Panc1 (cell line): ENCODE data around the gene ADGRF1. TPM values are rescaled to one million over a fixed set of nuclear protein-coding genes. Genes with fewer than 3 reads are reported as not detected.
A peak's percentile ranks its signal among the peaks of the same experiment; 100 is the strongest.
"Not testable (repeated sequence)": the region's sequence is repeated elsewhere in the genome, so short reads cannot be mapped to it uniquely, and the experiment has no call there.

ENCODE experiments used
- ATAC-seq: fragments of 200-7000 bp; cut with Tn5 transposase; 2 replicates; pipeline ENCODE4 v1.9.1; 2020; ENCODE audit warnings: mild to moderate bottlenecking, moderate library complexity
- BruUV-seq: library from RNA; stranded (reverse); fragments of 400-500 nt; replicated peaks from 2 replicates; lab custom pipeline; 2021; lab: Mats Ljungman, UMichigan
- CTCF ChIA-PET: fragments of 300-600 bp; sonication (Branson Sonifier 250); formaldehyde crosslinking; loops from one replicate; lab custom pipeline; 2022; ENCODE audit warnings: antibody characterized with exemption; lab: Charles Lee
- POLR2A ChIA-PET: fragments of 300-600 bp; sonication (Branson Sonifier 250); formaldehyde crosslinking; loops from one replicate; lab custom pipeline; 2022; ENCODE audit warnings: antibody characterized with exemption; lab: Charles Lee
- DNase-seq: peaks from one replicate; pipeline ENCODE4 v3.0.0-alpha.2; 2010; ENCODE audit warnings: low read depth, low spot score
- H3K27ac ChIP-seq: 2 replicates; pipeline ENCODE4 v1.5.1; 2011; ENCODE audit warnings: mild to moderate bottlenecking, low read length, inconsistent platforms
- H3K27me3 ChIP-seq: fragments of 200-500 bp; sonication (Bioruptor generic); 2 replicates; pipeline ENCODE4 v1.6.0; 2014; ENCODE audit warnings: low read length, inconsistent platforms; ENCODE audit not compliant: control insufficient read depth, insufficient read depth
- H3K36me3 ChIP-seq: fragments of 200-500 bp; sonication (Bioruptor generic); 2 replicates; pipeline ENCODE4 v1.5.1; 2014; ENCODE audit warnings: inconsistent platforms, mild to moderate bottlenecking, low read length, moderate library complexity; ENCODE audit not compliant: control insufficient read depth, insufficient read depth
- H3K4me1 ChIP-seq: 2 replicates; pipeline ENCODE4 v1.5.1; 2011; ENCODE audit warnings: inconsistent platforms, mild to moderate bottlenecking, low read length, moderate library complexity; ENCODE audit not compliant: control insufficient read depth, insufficient read depth
- H3K4me3 ChIP-seq, 2 experiments: 2 replicates each; pipeline ENCODE4 v1.5.1; 2011 to 2012; ENCODE audit warnings: low read depth in 2 of 2, low read length in 2 of 2, mild to moderate bottlenecking in 2 of 2, inconsistent platforms in 1 of 2, moderate library complexity in 1 of 2
- H3K9me3 ChIP-seq: fragments of 200-500 bp; sonication (Bioruptor generic); 2 replicates; pipeline ENCODE4 v1.5.1; 2014; ENCODE audit warnings: low read depth, mild to moderate bottlenecking, inconsistent platforms, low read length, moderate library complexity; ENCODE audit not compliant: control insufficient read depth, insufficient read depth
- CTCF ChIP-seq: fragments of 450-650 bp; IDR thresholded peaks from 2 replicates; pipeline ENCODE4 v1.5.1; 2017; ENCODE audit warnings: mild to moderate bottlenecking
- POLR2AphosphoS5 ChIP-seq: IDR thresholded peaks from 2 replicates; pipeline ENCODE4 v1.6.1; 2012; ENCODE audit warnings: mild to moderate bottlenecking, low read depth, low read length, moderate library complexity
- REST ChIP-seq, 2 experiments: IDR thresholded peaks; 2 replicates each; pipeline ENCODE4 v1.6.1; 2011 to 2012; ENCODE audit warnings: low read depth in 2 of 2, control low read depth in 1 of 2, low read length in 1 of 2, mild to moderate bottlenecking in 1 of 2, moderate library complexity in 1 of 2; ENCODE audit not compliant: insufficient read depth in 1 of 2
- SIN3A ChIP-seq: IDR thresholded peaks from 2 replicates; pipeline ENCODE4 v1.6.1; 2012; ENCODE audit warnings: low read depth, mild to moderate bottlenecking, low read length, moderate library complexity, borderline replicate concordance; ENCODE audit not compliant: insufficient read depth
- TCF7L2 ChIP-seq: IDR thresholded peaks from 2 replicates; pipeline ENCODE4 v1.6.1; 2011; ENCODE audit warnings: mild to moderate bottlenecking, low read depth, low read length, inconsistent platforms
- in situ Hi-C: cut with HindIII; loops from 2 replicates; pipeline ENCODE4 v1.10.0; 2016; ENCODE audit warnings: low sequenced_read_pairs, low pct_unique_long_range_greater_than_20kb
- intact Hi-C: fragments of 100-400 bp; cut with micrococcal nuclease; formaldehyde crosslinking; loops from one replicate; pipeline ENCODE4 v1.10.0; 2022; ENCODE audit not compliant: unreplicated experiment
- total RNA-seq: library from RNA; stranded (reverse); gene quantifications from one replicate; pipeline ENCODE4 v1.2.1, GENCODE V29; 2021; ENCODE audit not compliant: unreplicated experiment

ADGRF1 gene
- total RNA-seq, 1 experiment from 2014 or later: 0.95 TPM

- TF ChIP-seq CTCF: no peak
- DNase-seq (no peak), ATAC-seq (no peak)
- Histone ChIP-seq H3K4me3 (no peak overlapping the region), H3K36me3 (no peaks in the 10 kb centered on the region), H3K4me1 (0 out of 2 replicates have a peak, but pooled peaks cover 2% of the 10 kb centered on the region), H3K27ac (no peak overlapping the region), H3K27me3 (no peaks in the 10 kb centered on the region), H3K9me3 (no peaks in the 10 kb centered on the region)
- BruUV-seq: no TSS peak
- in situ Hi-C loops: no loop called here
- intact Hi-C loops: no loop called here
- ChIA-PET POLR2A (no interaction called here), CTCF (no interaction called here)
Observed at GRCh38 chr6:46994933-46995332, 47.2 kb downstream of the ADGRF1 start.

- ATAC-seq (peak; percentile 91), DNase-seq (peak; percentile 50)
- no peaks in the 10 kb centered on the region for H3K27me3 ChIP-seq
- H3K36me3 ChIP-seq: no peaks in the 10 kb centered on the region
- no TSS peak for BruUV-seq
- no peak overlapping the region for H3K4me3 ChIP-seq
- H3K4me1 ChIP-seq: 0 out of 2 replicates have a peak, but pooled peaks cover 4% of the 10 kb centered on the region
- no peaks in the 10 kb centered on the region for H3K9me3 ChIP-seq
- ChIA-PET CTCF (no interaction called here), POLR2A (no interaction called here)
- intact Hi-C loops (no loop called here), in situ Hi-C loops (no loop called here)
- H3K27ac ChIP-seq: no peak overlapping the region
- no peak for TF ChIP-seq POLR2AphosphoS5
- no peak for TF ChIP-seq CTCF
- no peak for TF ChIP-seq SIN3A
- no peak for TF ChIP-seq TCF7L2
- TF ChIP-seq REST (IDR thresholded peaks at IDR 0.05; ENCODE audit: insufficient read depth in 1 of 2, low read depth in 2 of 2, low read length in 1 of 2): no peak
Observed at GRCh38 chr6:46993846-46994245, 48.3 kb downstream of the ADGRF1 start.

GRCh38 chr6:46992391-46992790, 49.7 kb downstream of the ADGRF1 start:
- H3K9me3 ChIP-seq, DNase-seq, in situ Hi-C loops, H3K36me3 ChIP-seq, H3K27ac ChIP-seq, H3K27me3 ChIP-seq, BruUV-seq, H3K4me3 ChIP-seq, CTCF ChIA-PET, H3K4me1 ChIP-seq, intact Hi-C loops, POLR2A ChIA-PET, ATAC-seq: not testable (repeated sequence)
